Transverse colon (tissue), 4 donors: ENCODE data around the gene CNTN4. TPM values are rescaled to one million over a fixed set of nuclear protein-coding genes. Genes with fewer than 3 reads are reported as not detected.

Source experiments
- DNase-seq: peaks from one replicate; pipeline ENCODE4 v3.0.0-alpha.2; 2019
- H3K27ac ChIP-seq, 4 donors: fragments of 200-600 bp; sonication (generic); 2 replicates each; pipeline ENCODE4 v1.5.1; 2016 to 2018; ENCODE audit warnings: inconsistent platforms in 4 of 4
- H3K27me3 ChIP-seq: fragments of 200-600 bp; sonication (generic); 2 replicates; pipeline ENCODE4 v1.5.1; 2017; ENCODE audit warnings: inconsistent platforms
- H3K36me3 ChIP-seq, 4 donors: fragments of 200-600 bp; sonication (generic); 2 replicates each; pipeline ENCODE4 v1.5.1; 2017 to 2019; ENCODE audit warnings: inconsistent platforms in 4 of 4
- H3K4me1 ChIP-seq, 4 donors: fragments of 200-600 bp; sonication (generic); 2 replicates each; pipeline ENCODE4 v1.5.1; 2017 to 2020; ENCODE audit warnings: inconsistent platforms in 4 of 4
- H3K4me3 ChIP-seq, 4 donors: fragments of 200-600 bp; sonication (generic); 1 replicate in 1 of 4; 2 replicates in 3 of 4; pipeline versions ENCODE4 v1.5.1 to v1.6.1; 2017 to 2019; ENCODE audit warnings: inconsistent platforms in 4 of 4
- H3K9me3 ChIP-seq, 2 donors: fragments of 200-600 bp; sonication (generic); 2 replicates each; pipeline ENCODE4 v1.5.1; 2017 to 2019; ENCODE audit warnings: inconsistent platforms in 2 of 2
- CTCF ChIP-seq, 5 experiments: fragments of 200-600 bp in 3 of 5; fragments of 450-650 bp in 2 of 5; sonication (generic) in 3 of 5; IDR thresholded peaks; 1 replicate in 2 of 5; 2 replicates in 3 of 5; pipeline ENCODE4 v1.5.1; 2016 to 2017; ENCODE audit warnings: antibody characterized with exemption in 5 of 5, inconsistent platforms in 3 of 5, mild to moderate bottlenecking in 2 of 5, moderate library complexity in 1 of 5
- EP300 ChIP-seq: sonication (generic); formaldehyde crosslinking; IDR thresholded peaks from one replicate; pipeline ENCODE4 v1.6.1; 2017; ENCODE audit warnings: antibody characterized with exemption, low read depth
- POLR2A ChIP-seq: fragments of 450-650 bp; IDR thresholded peaks from one replicate; pipeline ENCODE4 v1.6.1; 2016; ENCODE audit warnings: antibody characterized with exemption, mild to moderate bottlenecking, moderate library complexity
- POLR2AphosphoS5 ChIP-seq, 3 donors: sonication (generic); formaldehyde crosslinking; IDR thresholded peaks; one replicate each; pipeline ENCODE4 v1.6.1; 2016; ENCODE audit warnings: antibody characterized with exemption in 3 of 3
- WGBS, 2 donors: methylation state at CpG; one replicate each; pipeline ENCODE4 v1.1.5; 2018; ENCODE audit warnings: low coverage in 1 of 2; 5-methylcytosine and 5-hydroxymethylcytosine counted together
- in situ Hi-C, 4 donors: fragments of 200-750 bp; cut with MboI; loops; one replicate each; pipeline versions ENCODE4 v1.15.0 to v1.15.1; 2017; ENCODE audit warnings: low sequenced_read_pairs in 3 of 4, low pct_ligation_motif_present in 1 of 4, low pct_unique_long_range_greater_than_20kb in 1 of 4
- intact Hi-C: fragments of 100-400 bp; cut with DNase I; formaldehyde crosslinking; loops from one replicate; pipeline ENCODE4 v1.15.1; 2023; ENCODE audit warnings: low total_unique reads
- total RNA-seq, 4 donors: library from RNA; depleted of rRNA; stranded (reverse); fragments of >200 nt; gene quantifications; one replicate each; pipeline ENCODE4 v1.1.0, GENCODE V29; 2016

Gene CNTN4
- total RNA-seq, 4 donors from 2014 or later: 17.6 to 49.0 (median 17.8) TPM

DNA sequence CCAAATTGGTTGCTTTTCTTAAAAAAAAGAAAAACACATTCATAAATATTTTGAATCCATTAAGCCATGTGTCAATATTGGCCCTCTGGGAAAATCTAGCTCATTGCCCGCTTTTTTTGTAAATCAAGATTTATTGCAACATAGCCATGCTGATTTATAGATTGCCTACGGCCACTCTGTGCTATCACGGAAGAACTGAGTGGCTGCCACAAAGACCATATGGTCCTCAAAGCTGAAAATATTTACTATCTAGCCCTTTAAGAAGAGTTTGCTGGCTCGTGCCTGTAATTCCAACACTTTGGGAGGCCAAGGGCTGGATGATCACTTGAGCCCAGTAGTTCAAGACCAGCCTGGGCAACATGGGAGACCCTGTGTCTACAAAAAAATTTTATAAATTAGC lies 965.6 kb downstream of the CNTN4 start:
- no peaks in the 10 kb centered on the region for H3K27me3 ChIP-seq
- H3K4me3 ChIP-seq: no peak overlapping the region
- H3K36me3 ChIP-seq: no peaks in the 10 kb centered on the region
- DNase-seq: no peak
- intact Hi-C loops (no loop called here), in situ Hi-C loops (no loop called here)
- WGBS, 2 donors: 58 to 60% methylated on average over 2 to 4 of the region's 4 CpGs
- no peaks in the 10 kb centered on the region for H3K4me1 ChIP-seq
- no peaks in the 10 kb centered on the region for H3K9me3 ChIP-seq
- no peak for TF ChIP-seq POLR2A
- TF ChIP-seq POLR2AphosphoS5 (IDR thresholded peaks at IDR 0.05): no peak
- no peak for TF ChIP-seq CTCF (IDR thresholded peaks at IDR 0.05)
- no peak for TF ChIP-seq EP300
- no peak overlapping the region for H3K27ac ChIP-seq

DNA sequence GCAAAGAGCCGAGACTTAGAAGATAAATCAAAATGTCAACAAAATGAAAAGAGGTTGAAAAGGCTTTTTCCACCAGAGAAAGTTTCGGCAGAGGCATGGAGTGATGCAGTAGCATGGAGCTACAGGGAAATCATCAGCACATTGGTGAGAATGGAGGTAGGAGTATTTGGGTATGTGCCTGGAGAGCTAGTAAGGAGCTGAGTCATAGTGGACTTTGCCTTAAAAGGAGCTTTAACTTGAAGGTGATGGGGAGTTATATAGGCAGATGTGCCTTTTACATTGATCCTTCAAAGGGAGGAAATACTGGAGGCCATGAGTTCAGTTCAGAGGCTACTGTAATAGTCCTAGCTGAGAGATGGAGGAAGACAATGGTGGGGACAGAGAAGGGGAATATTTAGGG lies 967.2 kb downstream of the CNTN4 start:
- WGBS, 2 donors: 90 to 94% methylated on average over 2 of the region's 2 CpGs
- intact Hi-C loops: no loop called here
- no peak for DNase-seq
- Histone ChIP-seq H3K27ac (no peak overlapping the region), H3K4me3 (no peak overlapping the region), H3K4me1 (no peaks in the 10 kb centered on the region), H3K27me3 (no peaks in the 10 kb centered on the region), H3K36me3 (no peaks in the 10 kb centered on the region), H3K9me3 (no peaks in the 10 kb centered on the region)
- in situ Hi-C loops: no loop called here
- TF ChIP-seq CTCF (IDR thresholded peaks at IDR 0.05) (no peak), EP300 (no peak), POLR2AphosphoS5 (IDR thresholded peaks at IDR 0.05) (no peak), POLR2A (no peak)

DNA sequence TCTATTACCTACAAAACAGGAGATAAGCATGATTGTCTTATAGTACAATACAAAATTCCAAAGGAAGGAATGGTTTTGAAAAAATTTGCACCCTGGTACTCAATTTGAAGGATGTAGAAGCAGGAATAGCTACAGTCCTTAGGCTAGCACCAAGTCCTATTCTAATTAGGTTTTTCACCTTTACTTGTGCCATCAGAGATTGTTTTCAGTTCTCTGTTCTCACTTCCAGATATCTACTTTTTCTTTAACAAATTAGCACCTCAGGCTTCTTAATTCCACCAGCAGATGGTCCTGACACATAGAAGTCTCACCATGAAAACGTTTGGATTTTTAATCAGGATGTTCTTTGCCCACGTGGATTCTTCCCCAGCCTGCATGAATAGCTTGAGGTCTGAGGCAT lies 967.7 kb downstream of the CNTN4 start:
- intact Hi-C loops (no loop called here), in situ Hi-C loops (no loop called here)
- no peaks in the 10 kb centered on the region for H3K36me3 ChIP-seq
- no peaks in the 10 kb centered on the region for H3K9me3 ChIP-seq
- WGBS, 2 donors: 50 to 58% methylated on average over 2 of the region's 2 CpGs
- TF ChIP-seq CTCF (IDR thresholded peaks at IDR 0.05) (no peak), EP300 (no peak), POLR2A (no peak), POLR2AphosphoS5 (IDR thresholded peaks at IDR 0.05) (no peak)
- no peaks in the 10 kb centered on the region for H3K27me3 ChIP-seq
- H3K27ac ChIP-seq: no peak overlapping the region
- no peak overlapping the region for H3K4me3 ChIP-seq
- H3K4me1 ChIP-seq: no peaks in the 10 kb centered on the region
- DNase-seq: no peak

DNA sequence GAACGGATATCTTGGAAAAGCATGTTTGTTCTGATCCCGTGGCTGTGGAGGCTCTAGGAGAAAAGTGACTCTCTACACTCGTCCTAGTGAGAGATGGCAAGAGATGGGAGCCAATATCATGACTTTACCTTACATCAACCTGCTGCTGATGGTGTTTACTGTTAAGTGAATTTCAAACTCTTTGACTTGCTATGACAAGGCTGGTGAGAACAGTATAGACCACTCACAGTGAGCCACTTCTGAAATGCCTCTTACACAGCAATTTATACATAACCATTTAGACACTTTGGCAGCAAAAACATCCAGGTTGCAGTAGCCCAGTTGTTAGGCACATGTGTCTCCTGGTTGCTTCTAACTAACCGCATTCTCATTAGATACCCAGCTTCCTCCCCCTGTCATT lies 968.2 kb downstream of the CNTN4 start:
- in situ Hi-C loops (no loop called here), intact Hi-C loops (no loop called here)
- H3K4me1 ChIP-seq: no peaks in the 10 kb centered on the region
- no peak overlapping the region for H3K27ac ChIP-seq
- DNase-seq: no peak
- no peak overlapping the region for H3K4me3 ChIP-seq
- TF ChIP-seq EP300 (no peak), POLR2A (no peak), POLR2AphosphoS5 (IDR thresholded peaks at IDR 0.05) (no peak)
- H3K9me3 ChIP-seq: no peaks in the 10 kb centered on the region
- H3K36me3 ChIP-seq: no peaks in the 10 kb centered on the region
- no peaks in the 10 kb centered on the region for H3K27me3 ChIP-seq
- 90% methylated on average over 4 of the region's 4 CpGs for WGBS, 2 donors

- intact Hi-C loops: no loop called here
- H3K36me3 ChIP-seq: no peaks in the 10 kb centered on the region
- H3K27me3 ChIP-seq: no peaks in the 10 kb centered on the region
- no peak overlapping the region for H3K27ac ChIP-seq
- H3K4me1 ChIP-seq: no peaks in the 10 kb centered on the region
- TF ChIP-seq EP300: no peak
- TF ChIP-seq POLR2AphosphoS5 (IDR thresholded peaks at IDR 0.05): no peak
- TF ChIP-seq POLR2A: no peak
- no peaks in the 10 kb centered on the region for H3K9me3 ChIP-seq
- WGBS, 2 donors: 92% methylated on average over 1 of the region's 1 CpG; no CpG with 5 or more reads in 1 of the 2 donors
- DNase-seq: no peak
- no peak overlapping the region for H3K4me3 ChIP-seq
- in situ Hi-C loops: no loop called here
Observed at GRCh38 chr3:3068358-3068881, 969.8 kb downstream of the CNTN4 start.
